ENCODE measurements around the gene UGDH. TPM values are rescaled to one million over a fixed set of nuclear protein-coding genes. Genes with fewer than 3 reads are reported as not detected.

Gene UGDH
- total RNA-seq, 1 donor from 2014 or later = 93.9 TPM

- DNase-seq (ENCODE audit: low spot score) = peak; percentile 41
- TF ChIP-seq, protein P1, sequence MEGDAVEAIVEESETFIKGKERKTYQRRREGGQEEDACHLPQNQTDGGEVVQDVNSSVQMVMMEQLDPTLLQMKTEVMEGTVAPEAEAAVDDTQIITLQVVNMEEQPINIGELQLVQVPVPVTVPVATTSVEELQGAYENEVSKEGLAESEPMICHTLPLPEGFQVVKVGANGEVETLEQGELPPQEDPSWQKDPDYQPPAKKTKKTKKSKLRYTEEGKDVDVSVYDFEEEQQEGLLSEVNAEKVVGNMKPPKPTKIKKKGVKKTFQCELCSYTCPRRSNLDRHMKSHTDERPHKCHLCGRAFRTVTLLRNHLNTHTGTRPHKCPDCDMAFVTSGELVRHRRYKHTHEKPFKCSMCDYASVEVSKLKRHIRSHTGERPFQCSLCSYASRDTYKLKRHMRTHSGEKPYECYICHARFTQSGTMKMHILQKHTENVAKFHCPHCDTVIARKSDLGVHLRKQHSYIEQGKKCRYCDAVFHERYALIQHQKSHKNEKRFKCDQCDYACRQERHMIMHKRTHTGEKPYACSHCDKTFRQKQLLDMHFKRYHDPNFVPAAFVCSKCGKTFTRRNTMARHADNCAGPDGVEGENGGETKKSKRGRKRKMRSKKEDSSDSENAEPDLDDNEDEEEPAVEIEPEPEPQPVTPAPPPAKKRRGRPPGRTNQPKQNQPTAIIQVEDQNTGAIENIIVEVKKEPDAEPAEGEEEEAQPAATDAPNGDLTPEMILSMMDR (IDR thresholded peaks at IDR 0.05; ENCODE audit: unreplicated experiment) = peak; percentile 98
- Mint-ChIP-seq H3K4me1 (ENCODE audit: unreplicated experiment) (no peaks in the 10 kb centered on the region), H3K4me3 (ENCODE audit: unreplicated experiment) (no peak overlapping the region), H3K27ac (ENCODE audit: unreplicated experiment) (no peak overlapping the region), H3K27me3 (ENCODE audit: unreplicated experiment) (no peaks in the 10 kb centered on the region), H3K9me3 (ENCODE audit: unreplicated experiment) (no peaks in the 10 kb centered on the region), H3K36me3 (ENCODE audit: low read depth, unreplicated experiment) (peaks cover 3% of the 10 kb centered on the region)
These were observed 57.7 kb downstream of the UGDH start for GRCh38 chr4:39469429-39470077.

DNA sequence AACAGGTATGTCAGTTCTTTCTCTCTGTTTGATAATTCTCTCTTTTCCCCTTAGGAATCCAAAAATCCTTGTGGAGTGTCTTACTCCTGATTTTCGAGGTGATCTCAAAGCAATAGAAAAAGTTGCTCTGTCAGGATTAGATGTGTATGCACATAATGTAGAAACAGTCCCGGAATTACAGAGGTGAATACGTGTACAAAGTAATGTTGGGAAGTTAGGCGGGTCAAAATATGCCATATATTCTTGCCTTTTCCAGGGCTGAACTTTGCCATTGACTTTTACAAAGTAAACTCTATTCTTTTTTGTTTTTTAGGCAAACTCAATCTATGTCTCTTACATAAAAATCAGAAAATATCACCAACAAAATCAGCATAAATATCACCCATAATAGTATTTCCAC is 59.8 kb downstream of the UGDH start:
- DNase-seq (ENCODE audit: low spot score) = no peak
- Mint-ChIP-seq H3K4me3 (ENCODE audit: unreplicated experiment) (no peak overlapping the region), H3K9me3 (ENCODE audit: unreplicated experiment) (no peaks in the 10 kb centered on the region), H3K27me3 (ENCODE audit: unreplicated experiment) (no peaks in the 10 kb centered on the region), H3K27ac (ENCODE audit: unreplicated experiment) (no peak overlapping the region), H3K36me3 (ENCODE audit: low read depth, unreplicated experiment) (peaks cover 5% of the 10 kb centered on the region), H3K4me1 (ENCODE audit: unreplicated experiment) (no peaks in the 10 kb centered on the region)
- TF ChIP-seq, protein P1 (IDR thresholded peaks at IDR 0.05; ENCODE audit: unreplicated experiment) = no peak

GRCh38 chr4:39466747-39467146 is 60.5 kb downstream of the UGDH start:
- H3K4me1 Mint-ChIP-seq (ENCODE audit: unreplicated experiment) = no peaks in the 10 kb centered on the region
- H3K27me3 Mint-ChIP-seq (ENCODE audit: unreplicated experiment) = no peaks in the 10 kb centered on the region
- TF ChIP-seq, protein P1 (IDR thresholded peaks at IDR 0.05; ENCODE audit: unreplicated experiment) = no peak
- no peak overlapping the region for H3K27ac Mint-ChIP-seq (ENCODE audit: unreplicated experiment)
- peaks cover 5% of the 10 kb centered on the region for H3K36me3 Mint-ChIP-seq (ENCODE audit: low read depth, unreplicated experiment)
- no peaks in the 10 kb centered on the region for H3K9me3 Mint-ChIP-seq (ENCODE audit: unreplicated experiment)
- no peak overlapping the region for H3K4me3 Mint-ChIP-seq (ENCODE audit: unreplicated experiment)
- no peak for DNase-seq (ENCODE audit: low spot score)

DNA sequence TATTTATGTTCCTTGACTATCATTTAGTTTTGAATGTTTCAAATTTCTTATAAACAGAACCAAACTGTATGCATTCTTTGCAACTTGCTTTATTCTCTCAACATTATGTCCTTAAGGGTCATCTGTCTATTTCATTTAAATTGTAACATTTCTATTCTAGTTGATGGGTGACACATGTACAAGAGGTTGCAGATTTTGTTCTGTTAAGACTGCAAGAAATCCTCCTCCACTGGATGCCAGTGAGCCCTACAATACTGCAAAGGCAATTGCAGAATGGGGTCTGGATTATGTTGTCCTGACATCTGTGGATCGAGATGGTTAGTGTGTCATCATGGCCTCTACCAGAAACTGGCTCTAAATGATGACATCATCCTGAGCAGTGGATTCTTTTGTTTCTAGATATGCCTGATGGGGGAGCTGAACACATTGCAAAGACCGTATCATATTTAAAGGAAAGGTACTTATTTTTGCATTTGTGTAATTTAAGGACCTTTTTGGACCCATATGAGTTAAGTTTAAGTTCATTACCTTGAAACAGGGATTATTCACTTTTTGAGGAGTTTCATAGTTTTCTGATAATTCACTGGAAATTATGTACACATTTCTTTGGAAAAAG is 62.2 kb downstream of the UGDH start:
- no peaks in the 10 kb centered on the region for H3K9me3 Mint-ChIP-seq (ENCODE audit: unreplicated experiment)
- H3K27me3 Mint-ChIP-seq (ENCODE audit: unreplicated experiment) = no peaks in the 10 kb centered on the region
- peak overlapping the region; percentile 27 for H3K4me3 Mint-ChIP-seq (ENCODE audit: unreplicated experiment)
- H3K36me3 Mint-ChIP-seq (ENCODE audit: low read depth, unreplicated experiment) = peaks cover 5% of the 10 kb centered on the region
- no peak overlapping the region for H3K27ac Mint-ChIP-seq (ENCODE audit: unreplicated experiment)
- DNase-seq (ENCODE audit: low spot score) = no peak
- TF ChIP-seq, protein P1 (IDR thresholded peaks at IDR 0.05; ENCODE audit: unreplicated experiment) = no peak
- H3K4me1 Mint-ChIP-seq (ENCODE audit: unreplicated experiment) = no peaks in the 10 kb centered on the region
